ENCODE measurements around the gene RAB3C.

GRCh38 chr5:58579781-58580180 is 3.1 kb upstream of the RAB3C start:
- TF ChIP-seq CTCF (IDR thresholded peaks at IDR 0.05) = no peak
- TF ChIP-seq POLR2A (IDR thresholded peaks at IDR 0.05) = no peak
- TF ChIP-seq EP300 (IDR thresholded peaks at IDR 0.05) = no peak
